Coronary artery (tissue), 2 donors: ENCODE results near the gene CRIP1.
A peak's percentile ranks its signal among the peaks of the same experiment; 100 is the strongest.

Experiments
- DNase-seq: peaks from one replicate; pipeline ENCODE4 v3.0.0-alpha.2; 2017; ENCODE audit warnings: low spot score
- H3K27ac ChIP-seq, 2 donors: fragments of 200-600 bp; sonication (generic); one replicate each; pipeline ENCODE4 v1.5.1; 2016 to 2019
- H3K4me3 ChIP-seq: fragments of 200-600 bp; sonication (generic); 2 replicates; pipeline ENCODE4 v1.5.1; 2016; ENCODE audit warnings: mild to moderate bottlenecking, moderate library complexity
- TF ChIP-seq, protein P1 (sequence below): fragments of 200-600 bp; sonication (generic); IDR thresholded peaks from one replicate; pipeline ENCODE4 v1.5.1; 2019; ENCODE audit warnings: antibody characterized with exemption

Gene CRIP1

DNA sequence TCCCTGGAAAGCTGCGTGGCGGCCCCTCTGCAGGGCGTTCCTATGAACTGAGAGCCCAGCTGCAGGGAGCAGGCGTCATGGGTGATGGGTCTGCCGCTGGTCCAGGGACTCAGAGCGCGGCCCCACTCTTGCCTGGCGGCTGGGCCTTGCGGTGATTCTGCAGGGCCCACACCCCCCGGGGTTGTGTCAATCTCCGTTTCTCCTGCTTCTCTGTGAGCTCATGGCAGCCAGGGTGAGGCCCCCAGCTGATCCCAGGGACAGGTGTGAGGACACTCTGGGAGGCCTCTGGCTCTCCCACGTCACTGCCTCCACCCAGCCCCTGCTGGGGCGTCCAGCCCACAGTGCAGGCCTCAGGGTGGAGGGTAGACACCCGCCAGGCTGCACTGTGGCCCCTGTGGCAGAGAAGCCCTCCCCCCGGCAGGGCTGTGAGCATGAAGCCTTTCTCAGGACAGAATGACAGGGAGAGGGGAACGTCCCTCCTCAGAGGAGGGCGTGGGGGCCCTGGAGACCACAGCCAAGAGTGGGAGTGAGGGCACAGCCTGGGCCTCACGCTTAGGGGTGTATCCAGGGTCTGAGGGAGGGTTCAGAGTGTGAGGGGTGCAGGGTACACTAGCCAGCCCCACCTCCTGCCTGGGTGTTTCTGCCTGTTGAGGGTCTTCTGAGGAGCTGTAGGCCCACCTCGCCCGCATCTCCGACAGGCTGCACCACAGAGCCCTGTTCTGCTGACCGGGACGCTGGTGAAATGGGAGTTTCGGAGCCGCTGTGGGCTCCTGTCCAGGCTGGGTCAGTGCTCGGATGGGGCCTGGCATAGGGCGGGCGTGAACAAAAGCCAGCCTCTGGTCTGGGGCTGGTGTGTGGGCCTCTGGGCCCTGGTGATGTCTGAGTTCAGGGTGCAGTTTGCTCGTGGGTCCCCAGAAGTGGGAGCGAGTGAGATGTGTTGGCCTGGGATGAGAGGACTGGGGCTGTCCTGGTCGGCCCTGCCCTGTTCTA is 38.7 kb upstream of the CRIP1 start:
- peak overlapping the region; percentile 27 for H3K4me3 ChIP-seq
- peak overlapping the region in 1 of 2 donors; percentile 72 for H3K27ac ChIP-seq
- no peak for DNase-seq
- TF ChIP-seq, protein P1, sequence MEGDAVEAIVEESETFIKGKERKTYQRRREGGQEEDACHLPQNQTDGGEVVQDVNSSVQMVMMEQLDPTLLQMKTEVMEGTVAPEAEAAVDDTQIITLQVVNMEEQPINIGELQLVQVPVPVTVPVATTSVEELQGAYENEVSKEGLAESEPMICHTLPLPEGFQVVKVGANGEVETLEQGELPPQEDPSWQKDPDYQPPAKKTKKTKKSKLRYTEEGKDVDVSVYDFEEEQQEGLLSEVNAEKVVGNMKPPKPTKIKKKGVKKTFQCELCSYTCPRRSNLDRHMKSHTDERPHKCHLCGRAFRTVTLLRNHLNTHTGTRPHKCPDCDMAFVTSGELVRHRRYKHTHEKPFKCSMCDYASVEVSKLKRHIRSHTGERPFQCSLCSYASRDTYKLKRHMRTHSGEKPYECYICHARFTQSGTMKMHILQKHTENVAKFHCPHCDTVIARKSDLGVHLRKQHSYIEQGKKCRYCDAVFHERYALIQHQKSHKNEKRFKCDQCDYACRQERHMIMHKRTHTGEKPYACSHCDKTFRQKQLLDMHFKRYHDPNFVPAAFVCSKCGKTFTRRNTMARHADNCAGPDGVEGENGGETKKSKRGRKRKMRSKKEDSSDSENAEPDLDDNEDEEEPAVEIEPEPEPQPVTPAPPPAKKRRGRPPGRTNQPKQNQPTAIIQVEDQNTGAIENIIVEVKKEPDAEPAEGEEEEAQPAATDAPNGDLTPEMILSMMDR = no peak

DNA sequence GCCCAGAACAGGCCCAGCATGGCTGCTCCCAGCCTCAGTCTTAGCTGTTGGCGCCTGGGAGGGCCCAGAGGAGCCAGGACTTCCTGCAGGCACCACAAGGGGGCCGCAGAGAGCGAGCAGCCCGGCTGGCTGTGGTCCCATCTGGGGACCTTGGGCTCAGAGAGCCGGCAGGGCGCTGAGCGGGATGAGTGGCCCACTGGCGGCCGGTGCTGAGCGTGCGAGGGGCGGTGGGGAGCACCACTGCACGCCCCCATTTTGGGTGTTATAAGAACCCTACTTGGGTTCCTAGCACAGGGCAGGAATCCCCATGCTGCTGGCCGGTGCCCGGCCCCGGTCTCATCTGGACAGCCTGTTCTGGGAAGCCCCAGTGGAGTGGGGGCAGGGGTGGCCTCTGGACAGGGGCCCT is 38.0 kb upstream of the CRIP1 start:
- Histone ChIP-seq H3K4me3 (peak overlapping the region; percentile 27), H3K27ac (peak overlapping the region in 1 of 2 donors; percentile 72)
- TF ChIP-seq, protein P1 = peak; percentile 96
- DNase-seq = peak; percentile 85

DNA sequence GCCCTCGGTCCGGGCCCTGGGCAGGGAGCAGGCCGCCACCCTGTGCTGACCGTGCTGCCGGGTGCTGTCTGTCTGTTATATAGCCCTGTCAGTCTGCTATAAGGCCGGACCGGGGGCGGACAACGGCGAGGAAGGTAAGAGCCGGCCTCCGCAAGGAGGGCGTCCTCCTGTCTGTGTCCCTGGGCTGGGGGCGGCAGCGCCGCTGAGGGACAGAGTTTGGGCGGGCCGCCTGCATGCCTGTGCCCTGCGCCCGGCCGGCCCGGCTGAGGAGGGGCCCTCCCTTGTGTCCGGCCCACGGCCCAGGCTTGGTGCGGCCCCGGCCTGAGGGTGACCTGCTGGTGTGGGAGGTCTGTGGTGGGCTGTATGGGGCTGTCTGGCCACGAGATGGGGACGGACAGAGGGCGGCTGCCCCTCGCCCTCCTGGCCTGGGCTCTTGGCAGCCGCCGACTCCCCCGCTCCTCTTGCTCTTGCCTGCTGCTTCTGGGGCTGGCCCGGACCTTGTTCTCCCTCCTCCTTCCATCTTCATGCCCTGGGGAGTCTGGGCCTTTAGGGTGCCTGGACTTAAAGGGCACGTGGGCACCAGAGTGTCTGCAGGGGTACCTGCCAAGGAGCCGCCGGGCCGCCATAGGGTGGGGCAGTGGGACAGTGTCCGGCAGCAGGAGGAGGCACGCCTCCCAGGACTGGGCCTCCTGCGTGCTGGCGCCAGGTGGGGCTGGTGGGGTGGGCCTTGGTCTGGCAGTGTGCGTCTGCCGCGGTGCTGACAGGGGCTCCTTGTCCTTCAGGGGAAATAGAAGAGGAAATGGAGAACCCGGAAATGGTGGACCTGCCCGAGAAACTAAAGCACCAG is 37.2 kb upstream of the CRIP1 start:
- peak overlapping the region in 1 of 2 donors; percentile 72 for H3K27ac ChIP-seq
- no peak for DNase-seq
- TF ChIP-seq, protein P1 = no peak
- H3K4me3 ChIP-seq = no peak overlapping the region

DNA sequence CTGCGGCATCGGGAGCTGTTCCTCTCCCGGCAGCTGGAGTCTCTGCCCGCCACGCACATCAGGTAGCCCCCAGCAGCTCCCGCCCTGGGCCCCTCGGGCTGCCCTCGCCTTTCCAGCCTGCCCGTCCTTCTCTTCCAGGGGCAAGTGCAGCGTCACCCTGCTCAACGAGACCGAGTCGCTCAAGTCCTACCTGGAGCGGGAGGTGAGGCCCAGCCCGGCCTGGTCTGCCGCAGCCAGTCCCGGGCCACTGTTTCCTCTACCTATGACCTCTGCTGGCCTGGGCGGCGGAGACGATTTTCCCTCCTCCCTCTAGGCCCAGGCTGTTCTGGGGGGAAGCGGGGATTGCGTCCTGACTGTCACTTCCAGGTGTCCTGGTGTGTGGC is 36.6 kb upstream of the CRIP1 start:
- DNase-seq = no peak
- H3K27ac ChIP-seq = no peak overlapping the region
- TF ChIP-seq, protein P1 = no peak
- H3K4me3 ChIP-seq = no peak overlapping the region

DNA sequence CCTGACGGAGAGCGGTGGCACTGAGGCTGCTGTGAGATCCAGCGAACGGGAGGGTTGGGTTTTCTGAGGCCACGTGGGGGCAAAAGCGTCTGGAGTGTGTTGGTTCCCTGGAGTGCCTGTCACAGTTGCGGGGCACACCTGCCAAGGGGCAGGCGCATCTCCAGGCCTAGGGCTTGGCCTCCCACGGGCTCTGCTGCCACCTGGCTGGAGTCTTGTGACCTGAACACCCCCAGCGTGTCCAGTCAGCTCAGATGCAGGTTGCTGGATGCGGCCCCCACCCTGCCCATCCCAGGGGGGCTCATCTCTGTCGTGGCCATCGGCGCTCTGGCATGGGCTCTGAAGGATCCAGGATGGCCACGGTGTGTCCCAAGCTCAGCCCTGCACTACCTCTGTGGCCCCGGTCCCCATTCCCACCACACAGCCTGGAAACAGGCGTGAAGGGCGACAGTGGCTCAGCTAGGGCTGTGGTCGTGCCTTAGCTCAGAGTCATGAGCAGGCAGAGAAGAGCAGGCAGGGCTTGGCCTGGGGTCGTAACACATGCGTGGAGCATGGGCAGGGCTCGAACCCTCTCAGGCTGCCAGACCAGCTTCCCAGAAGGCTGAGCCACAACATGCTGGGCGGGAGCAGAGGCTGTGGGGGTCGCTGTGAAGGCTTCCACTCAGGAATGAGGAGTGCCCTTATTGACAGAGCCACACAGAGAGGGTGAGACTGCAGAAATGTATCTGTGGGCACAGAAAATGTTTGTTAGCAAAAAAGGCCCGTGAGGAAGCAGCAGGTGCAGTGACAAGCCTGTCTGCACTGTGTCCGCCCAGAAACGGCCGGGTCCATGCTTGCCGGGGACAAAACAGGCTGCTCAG is 35.6 kb upstream of the CRIP1 start:
- H3K27ac ChIP-seq = no peak overlapping the region
- no peak for DNase-seq
- TF ChIP-seq, protein P1 = no peak
- H3K4me3 ChIP-seq = no peak overlapping the region

DNA sequence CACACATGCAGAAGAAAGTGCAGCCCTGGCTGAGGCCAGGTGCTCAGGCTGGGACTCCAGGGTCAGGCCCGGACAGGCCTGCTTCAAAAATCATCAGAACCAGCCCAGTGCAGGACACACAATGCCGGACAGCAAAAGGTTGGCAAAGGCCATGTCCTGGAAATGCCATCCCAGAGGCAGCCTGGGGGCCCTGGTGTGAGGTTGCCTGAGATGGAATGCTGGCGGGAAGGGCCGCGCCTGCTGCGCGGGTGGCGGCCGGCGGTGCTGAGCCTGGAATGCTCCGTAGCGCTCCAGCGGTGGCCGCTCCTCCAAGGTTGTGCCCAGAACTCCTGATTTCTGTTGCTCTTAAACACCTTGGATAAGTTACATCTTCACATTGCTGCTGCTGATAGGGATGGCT is 33.7 kb upstream of the CRIP1 start:
- TF ChIP-seq, protein P1 = no peak
- Histone ChIP-seq H3K4me3 (no peak overlapping the region), H3K27ac (no peak overlapping the region)
- DNase-seq = no peak
